HepG2 (cell line): ENCODE data around the gene DNAJC11. TPM values are rescaled to one million over a fixed set of nuclear protein-coding genes. Genes with fewer than 3 reads are reported as not detected.
A peak's percentile ranks its signal among the peaks of the same experiment; 100 is the strongest.

Experiments
- GLMP ChIP-seq: sonication (generic); formaldehyde crosslinking; IDR thresholded peaks from 2 replicates; pipeline ENCODE4 v1.9.0; 2021; ENCODE audit warnings: missing genetic modification reagents, mild to moderate bottlenecking, borderline replicate concordance
- ISL2 ChIP-seq: sonication (generic); formaldehyde crosslinking; IDR thresholded peaks from 2 replicates; pipeline ENCODE4 v1.5.0; 2020; ENCODE audit warnings: missing genetic modification reagents
- POLR2AphosphoS5 ChIP-seq: IDR thresholded peaks from 2 replicates; pipeline ENCODE4 v1.6.1; 2012; ENCODE audit warnings: low read depth, low read length
- PRDM15 ChIP-seq: sonication (generic); formaldehyde crosslinking; IDR thresholded peaks from 2 replicates; pipeline ENCODE4 v1.4.0; 2020; ENCODE audit warnings: missing genetic modification reagents
- TAF15 ChIP-seq: fragments of 200-400 bp; formaldehyde crosslinking; IDR thresholded peaks from one replicate; pipeline ENCODE4 v1.6.1; 2018; ENCODE audit warnings: mild to moderate bottlenecking, low read depth, low read length; ENCODE audit not compliant: poor library complexity, severe bottlenecking
- TRIM24 ChIP-seq: sonication (generic); formaldehyde crosslinking; IDR thresholded peaks from 2 replicates; pipeline ENCODE4 v1.8.0; 2022; ENCODE audit warnings: mild to moderate bottlenecking, missing genetic modification reagents
- USF2 ChIP-seq, 2 experiments: sonication (generic) in 1 of 2; formaldehyde crosslinking in 1 of 2; IDR thresholded peaks; 2 replicates each; pipeline versions ENCODE4 v1.5.1 to v1.6.1; 2011 to 2020; ENCODE audit warnings: borderline replicate concordance in 1 of 2, low read depth in 1 of 2, low read length in 1 of 2, mild to moderate bottlenecking in 1 of 2, missing genetic modification reagents in 1 of 2, moderate library complexity in 1 of 2
- YEATS4 ChIP-seq: sonication (generic); formaldehyde crosslinking; IDR thresholded peaks from 2 replicates; pipeline ENCODE4 v1.4.0; 2020; ENCODE audit warnings: missing genetic modification reagents, borderline replicate concordance
- ZEB1 ChIP-seq: IDR thresholded peaks from 2 replicates; pipeline ENCODE4 v1.6.1; 2012; ENCODE audit warnings: mild to moderate bottlenecking, low read depth, inconsistent platforms; ENCODE audit not compliant: insufficient replicate concordance
- ZHX1 ChIP-seq: sonication (generic); formaldehyde crosslinking; IDR thresholded peaks from 2 replicates; pipeline ENCODE4 v1.8.1; 2022; ENCODE audit warnings: low read depth, mild to moderate bottlenecking, missing genetic modification reagents
- ZMAT3 ChIP-seq: sonication (generic); formaldehyde crosslinking; conservative IDR thresholded peaks from 2 replicates; pipeline ENCODE4 v1.7.0; 2021; ENCODE audit warnings: missing genetic modification reagents
- ZNF430 ChIP-seq: sonication (generic); formaldehyde crosslinking; IDR thresholded peaks from 2 replicates; pipeline ENCODE4 v1.9.0; 2021; ENCODE audit warnings: mild to moderate bottlenecking, missing genetic modification reagents
- ZNF740 ChIP-seq: sonication (generic); formaldehyde crosslinking; IDR thresholded peaks from 2 replicates; pipeline ENCODE4 v1.4.0; 2020; ENCODE audit warnings: missing genetic modification reagents
- polyA plus RNA-seq, 8 experiments: library from polyadenylated mRNA; depleted of rRNA in 3 of 8; stranded (reverse) in 7 of 8; unstranded in 1 of 8; fragments of >200 nt; fragmentation: Illumina TruSeq in 4 of 8; extraction: Trizol in 4 of 8; gene quantifications; 2 replicates each; pipeline versions ENCODE4 v1.2.1 to v1.2.3, GENCODE V29; 2011 to 2016; ENCODE audit warnings: low read depth in 4 of 8, missing spikeins in 1 of 8, mixed read lengths in 1 of 8; ENCODE audit not compliant: insufficient read depth in 1 of 8
- total RNA-seq, 5 experiments: library from RNA; depleted of rRNA; stranded (reverse); fragments of >200 nt; fragmentation: Illumina TruSeq; extraction: Trizol; gene quantifications; 2 replicates each; pipeline ENCODE4 v1.2.3, GENCODE V29; 2016; ENCODE audit warnings: low read depth in 1 of 5

The DNAJC11 gene
- total and polyA plus RNA-seq, 2 of the 13 experiments (the other 11 are each of a cell fraction or from before 2014, with no cell fraction given), result 25.1 to 47.6 TPM

- TF ChIP-seq PRDM15 (CRISPR knock-in tag) (0 out of 2 replicates have a peak, but pooled peaks have one; percentile 33), TRIM24 (0 out of 2 replicates have a peak, but pooled peaks have one; percentile 36), GLMP (CRISPR knock-in tag) (0 out of 2 replicates have a peak, but pooled peaks have one; percentile 23), TAF15 (no peak), ZNF740 (peak; percentile 5; the same call in 1 of the 2 replicates), YEATS4 (CRISPR knock-in tag) (peak; percentile 66; the same call in 1 of the 2 replicates), ISL2 (0 out of 2 replicates have a peak, but pooled peaks have one; percentile 13), ZHX1 (CRISPR knock-in tag) (no peak), POLR2AphosphoS5 (no peak), ZNF430 (no peak; the same call in 1 of the 2 replicates), USF2 (IDR thresholded peaks at IDR 0.05; ENCODE audit: low read depth, low read length) (no peak), USF2 (CRISPR knock-in tag; IDR thresholded peaks at IDR 0.05; ENCODE audit: borderline replicate concordance) (no peak), ZEB1 (no peak), ZMAT3 (CRISPR knock-in tag) (peak; percentile 88)
Measured at GRCh38 chr1:6601923-6602668, 99.5 kb downstream of the DNAJC11 start (continued).
